Fibroblast of lung (primary cell): Measurements from ENCODE around the gene NRP1. TPM values are rescaled to one million over a fixed set of nuclear protein-coding genes. Genes with fewer than 3 reads are reported as not detected.
A peak's percentile ranks its signal among the peaks of the same experiment; 100 is the strongest.

Experiments used
- DNase-seq, 2 donors: peaks; one replicate each; pipeline versions ENCODE4 v3.0.0 to v3.0.0-alpha.2; 2010; ENCODE audit warnings: low read depth in 2 of 2
- H2AFZ ChIP-seq: 2 replicates; pipeline ENCODE4 v1.5.1; 2012; ENCODE audit warnings: low read length, control low read depth, inconsistent platforms
- H3K27ac ChIP-seq: 2 replicates; pipeline ENCODE4 v1.5.1; 2011; ENCODE audit warnings: low read length, control low read depth; ENCODE audit not compliant: insufficient read depth
- H3K27me3 ChIP-seq: 2 replicates; pipeline ENCODE4 v1.5.1; 2011; ENCODE audit warnings: mild to moderate bottlenecking, low read length; ENCODE audit not compliant: control insufficient read depth, insufficient read depth
- H3K36me3 ChIP-seq: 2 replicates; pipeline ENCODE4 v1.5.1; 2011; ENCODE audit warnings: low read length; ENCODE audit not compliant: control insufficient read depth, insufficient read depth
- H3K4me1 ChIP-seq: 2 replicates; pipeline ENCODE4 v1.5.1; 2011; ENCODE audit warnings: low read length; ENCODE audit not compliant: control insufficient read depth, insufficient read depth; ENCODE audit errors: extremely low read depth
- H3K4me2 ChIP-seq: 2 replicates; pipeline ENCODE4 v1.5.1; 2011; ENCODE audit warnings: low read length, control low read depth; ENCODE audit not compliant: insufficient read depth; ENCODE audit errors: extremely low read depth
- H3K4me3 ChIP-seq, 4 experiments: fragments of 200-600 bp in 1 of 4; sonication (generic) in 1 of 4; replicated peaks in 1 of 4; 2 replicates each; pipeline ENCODE4 v1.5.1; 2011 to 2016; ENCODE audit warnings: low read length in 4 of 4, low read depth in 3 of 4, mild to moderate bottlenecking in 3 of 4, control low read depth in 2 of 4, inconsistent platforms in 1 of 4, mixed read lengths in 1 of 4; ENCODE audit not compliant: insufficient read depth in 1 of 4; ENCODE audit errors: control extremely low read depth in 1 of 4
- H3K79me2 ChIP-seq: 2 replicates; pipeline ENCODE4 v1.5.1; 2012; ENCODE audit warnings: mild to moderate bottlenecking, low read length, inconsistent platforms; ENCODE audit not compliant: control insufficient read depth, insufficient read depth
- H3K9ac ChIP-seq: 2 replicates; pipeline ENCODE4 v1.5.1; 2011; ENCODE audit warnings: mild to moderate bottlenecking, low read length, control low read depth; ENCODE audit not compliant: insufficient read depth
- H3K9me3 ChIP-seq: 2 replicates; pipeline ENCODE4 v1.5.1; 2012; ENCODE audit warnings: low read depth, low read length; ENCODE audit not compliant: control insufficient read depth, insufficient read depth
- H4K20me1 ChIP-seq: 2 replicates; pipeline ENCODE4 v1.5.1; 2011; ENCODE audit warnings: low read length; ENCODE audit not compliant: control insufficient read depth, insufficient read depth; ENCODE audit errors: extremely low read depth
- EZH2 ChIP-seq: IDR thresholded peaks from 2 replicates; pipeline ENCODE4 v1.5.1; 2012; ENCODE audit warnings: low read length, control low read depth, mild to moderate bottlenecking; ENCODE audit errors: missing control alignments
- polyA plus RNA-seq, 2 donors: library from polyadenylated mRNA; depleted of rRNA in 1 of 2; stranded (reverse) in 1 of 2; unstranded in 1 of 2; fragments of >200 nt; gene quantifications; 2 replicates each; pipeline ENCODE4 v1.2.1, GENCODE V29; 2011 to 2012; ENCODE audit warnings: missing spikeins in 1 of 2
- total RNA-seq: library from RNA; depleted of rRNA; stranded (reverse); fragments of >200 nt; gene quantifications from 2 replicates; pipeline ENCODE4 v1.2.1, GENCODE V29; 2014
- TF ChIP-seq, protein P1 (sequence below), 2 donors: IDR thresholded peaks in 1 of 2; conservative IDR thresholded peaks in 1 of 2; 1 replicate in 1 of 2; 2 replicates in 1 of 2; pipeline ENCODE4 v1.5.1; 2011 to 2012; ENCODE audit warnings: low read length in 2 of 2, control low read depth in 1 of 2, inconsistent platforms in 1 of 2, low read depth in 1 of 2, mild to moderate bottlenecking in 1 of 2

NRP1 gene
- total and polyA plus RNA-seq, 2 donors (not counting 1 experiment from before 2014, with no cell fraction given) = 187 to 373 TPM

DNA sequence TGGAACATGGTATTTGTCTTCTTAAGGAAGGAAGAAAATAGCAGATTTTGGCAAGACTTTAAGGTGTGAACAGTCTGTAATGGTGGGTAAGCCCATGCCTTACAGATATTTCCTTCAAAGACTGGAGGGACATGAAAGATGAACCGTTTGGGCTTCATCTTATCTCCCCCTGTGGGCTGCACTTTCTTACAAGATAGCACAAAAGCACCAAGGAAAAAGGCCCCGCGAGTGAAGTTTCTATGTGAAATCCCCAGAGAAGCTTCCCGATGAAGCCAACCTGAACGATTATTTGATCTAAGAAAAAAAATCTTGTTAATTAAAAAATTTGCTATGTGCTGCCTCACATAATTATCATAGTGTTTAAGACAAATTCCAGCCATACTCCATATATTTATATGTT is 91.5 kb downstream of the NRP1 start:
- Histone ChIP-seq H3K27me3 (no peaks in the 10 kb centered on the region), H3K4me2 (no peak overlapping the region), H4K20me1 (no peaks in the 10 kb centered on the region), H3K4me1 (peaks cover 18% of the 10 kb centered on the region), H3K9me3 (no peaks in the 10 kb centered on the region), H3K36me3 (peaks cover 10% of the 10 kb centered on the region), H3K4me3 (no peak overlapping the region), H2AFZ (no peak overlapping the region), H3K9ac (no peak overlapping the region), H3K27ac (no peak overlapping the region), H3K79me2 (peaks cover 10% of the 10 kb centered on the region)
- TF ChIP-seq EZH2 = no peak
- TF ChIP-seq, protein P1, sequence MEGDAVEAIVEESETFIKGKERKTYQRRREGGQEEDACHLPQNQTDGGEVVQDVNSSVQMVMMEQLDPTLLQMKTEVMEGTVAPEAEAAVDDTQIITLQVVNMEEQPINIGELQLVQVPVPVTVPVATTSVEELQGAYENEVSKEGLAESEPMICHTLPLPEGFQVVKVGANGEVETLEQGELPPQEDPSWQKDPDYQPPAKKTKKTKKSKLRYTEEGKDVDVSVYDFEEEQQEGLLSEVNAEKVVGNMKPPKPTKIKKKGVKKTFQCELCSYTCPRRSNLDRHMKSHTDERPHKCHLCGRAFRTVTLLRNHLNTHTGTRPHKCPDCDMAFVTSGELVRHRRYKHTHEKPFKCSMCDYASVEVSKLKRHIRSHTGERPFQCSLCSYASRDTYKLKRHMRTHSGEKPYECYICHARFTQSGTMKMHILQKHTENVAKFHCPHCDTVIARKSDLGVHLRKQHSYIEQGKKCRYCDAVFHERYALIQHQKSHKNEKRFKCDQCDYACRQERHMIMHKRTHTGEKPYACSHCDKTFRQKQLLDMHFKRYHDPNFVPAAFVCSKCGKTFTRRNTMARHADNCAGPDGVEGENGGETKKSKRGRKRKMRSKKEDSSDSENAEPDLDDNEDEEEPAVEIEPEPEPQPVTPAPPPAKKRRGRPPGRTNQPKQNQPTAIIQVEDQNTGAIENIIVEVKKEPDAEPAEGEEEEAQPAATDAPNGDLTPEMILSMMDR (conservative IDR thresholded peaks at IDR 0.05 in 1 of 2, IDR thresholded peaks at IDR 0.05 in 1 of 2; ENCODE audit: low read depth in 1 of 2, low read length in 2 of 2) = no peak
- no peak for DNase-seq

DNA sequence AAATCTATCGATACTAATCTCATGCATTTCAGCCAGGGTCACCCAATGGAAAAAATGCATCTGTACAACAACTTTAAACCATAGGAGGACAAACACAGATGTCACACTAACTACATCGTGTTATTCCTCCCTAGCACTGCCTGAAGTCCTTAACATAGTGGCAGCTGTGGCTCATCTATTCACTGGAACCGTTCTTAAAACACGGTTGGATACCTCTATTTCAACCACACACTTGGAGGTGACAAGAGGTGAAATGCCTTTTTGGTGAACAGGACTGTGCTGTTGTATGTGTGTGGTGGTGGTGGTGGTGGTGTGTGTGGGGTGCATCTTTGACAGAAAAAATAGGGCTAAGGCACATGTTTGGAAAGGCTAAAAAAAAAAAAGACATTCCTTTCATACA is 93.1 kb downstream of the NRP1 start:
- Histone ChIP-seq H3K36me3 (peaks cover 3% of the 10 kb centered on the region), H3K4me3 (no peak overlapping the region), H2AFZ (no peak overlapping the region), H3K4me2 (peak overlapping the region; percentile 19), H4K20me1 (no peaks in the 10 kb centered on the region), H3K27me3 (no peaks in the 10 kb centered on the region), H3K27ac (peak overlapping the region; percentile 42), H3K9me3 (no peaks in the 10 kb centered on the region), H3K9ac (no peak overlapping the region), H3K4me1 (peaks cover 18% of the 10 kb centered on the region), H3K79me2 (peaks cover 12% of the 10 kb centered on the region)
- DNase-seq = peak in 1 of 2 donors; percentile 86
- TF ChIP-seq, protein P1 (conservative IDR thresholded peaks at IDR 0.05 in 1 of 2, IDR thresholded peaks at IDR 0.05 in 1 of 2; ENCODE audit: low read depth in 1 of 2, low read length in 2 of 2) = no peak
- TF ChIP-seq EZH2 = no peak

DNA sequence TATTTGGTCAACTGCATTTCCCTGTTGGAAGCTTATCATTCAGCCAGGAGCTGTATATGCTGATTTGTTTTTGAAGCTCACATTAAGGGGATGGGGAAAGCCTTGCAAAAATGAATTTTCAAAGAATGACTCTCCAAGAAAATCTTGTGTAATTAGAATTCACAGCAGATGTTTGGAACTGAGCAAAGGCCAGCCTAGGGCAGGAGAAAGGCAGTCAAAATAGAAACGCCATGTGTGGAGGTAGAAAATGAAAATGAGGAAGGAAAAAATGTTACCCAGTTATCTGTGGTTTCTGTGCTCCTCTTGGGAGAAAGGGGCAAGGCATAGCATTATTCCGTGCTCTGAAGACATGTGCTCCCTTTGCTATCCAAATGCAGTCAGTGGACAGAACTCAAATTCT is 93.5 kb downstream of the NRP1 start:
- TF ChIP-seq EZH2 = no peak
- TF ChIP-seq, protein P1 (conservative IDR thresholded peaks at IDR 0.05 in 1 of 2, IDR thresholded peaks at IDR 0.05 in 1 of 2; ENCODE audit: low read depth in 1 of 2, low read length in 2 of 2) = no peak
- peak overlapping the region; percentile 42 for H3K27ac ChIP-seq
- DNase-seq = peak; percentile 54 to 79
- H3K9ac ChIP-seq = no peak overlapping the region
- no peak overlapping the region for H3K4me3 ChIP-seq
- no peak overlapping the region for H2AFZ ChIP-seq
- peaks cover 1% of the 10 kb centered on the region for H3K36me3 ChIP-seq
- H3K4me2 ChIP-seq = peak overlapping the region; percentile 19
- no peaks in the 10 kb centered on the region for H3K9me3 ChIP-seq
- peaks cover 13% of the 10 kb centered on the region for H3K79me2 ChIP-seq
- peaks cover 18% of the 10 kb centered on the region for H3K4me1 ChIP-seq
- H3K27me3 ChIP-seq = no peaks in the 10 kb centered on the region
- H4K20me1 ChIP-seq = no peaks in the 10 kb centered on the region
